Activated CD4-positive, alpha-beta T cell treated with anti-CD3 and anti-CD28 coated beads, Interleukin-2, amount 10 ng/mL, durations not matched to agents 7 days and 5 days (primary cell): ENCODE results near the gene BBC3. TPM values are rescaled to one million over a fixed set of nuclear protein-coding genes. Genes with fewer than 3 reads are reported as not detected.
"Not testable (repeated sequence)": the region's sequence is repeated elsewhere in the genome, so short reads cannot be mapped to it uniquely, and the experiment has no call there.

ENCODE experiments used
- CTCF ChIA-PET: fragments of 350-600 bp; sonication (Branson Sonifier 250); formaldehyde crosslinking; loops from one replicate; lab custom pipeline; 2021; ENCODE audit warnings: antibody characterized with exemption; lab: Charles Lee
- POLR2A ChIA-PET: fragments of 350-600 bp; sonication (Branson Sonifier 250); formaldehyde crosslinking; loops from one replicate; lab custom pipeline; 2021; ENCODE audit warnings: antibody characterized with exemption; lab: Charles Lee
- DNase-seq: peaks from one replicate; pipeline ENCODE4 v3.0.0-alpha.2; 2020
- H3K27ac Mint-ChIP-seq: one replicate; pipeline ENCODE4 v1.8.0; 2021; ENCODE audit warnings: mild to moderate bottlenecking, moderate library complexity, mixed read lengths
- H3K27me3 Mint-ChIP-seq: one replicate; pipeline ENCODE4 v1.8.0; 2021; ENCODE audit warnings: mixed read lengths
- H3K36me3 Mint-ChIP-seq: one replicate; pipeline ENCODE4 v1.8.0; 2021; ENCODE audit warnings: low read depth, mixed read lengths
- H3K4me1 Mint-ChIP-seq: one replicate; pipeline ENCODE4 v1.8.0; 2021; ENCODE audit warnings: mixed read lengths
- H3K4me3 Mint-ChIP-seq: one replicate; pipeline ENCODE4 v1.8.0; 2021; ENCODE audit warnings: mild to moderate bottlenecking, moderate library complexity, mixed read lengths
- H3K9me3 Mint-ChIP-seq: one replicate; pipeline ENCODE4 v1.8.0; 2021; ENCODE audit warnings: mixed read lengths
- total RNA-seq, 2 experiments: library from RNA; stranded (reverse); gene quantifications; one replicate each; pipeline ENCODE4 v1.2.3, GENCODE V29; 2021

Gene BBC3
- total RNA-seq, 2 experiments from 2014 or later, result 12.8 to 19.0 TPM

GRCh38 chr19:47255879-47256692 is 25.1 kb upstream of the BBC3 start, which contains the start of gene CCDC9:
Gene CCDC9 (plus strand): TSS chr19:47256525. CDS start chr19:47258401, 1,876 bp downstream.
- no peaks in the 10 kb centered on the region for H3K9me3 Mint-ChIP-seq
- H3K36me3 Mint-ChIP-seq, result peaks cover 30% of the 10 kb centered on the region
- H3K4me3 Mint-ChIP-seq, result peak within 1 kb of the TSS; percentile 91
- POLR2A ChIA-PET, result interaction anchor here (0.9 to 1.4 kb wide), 2 partner anchors 11 to 18 kb away, joined by 3 to 8 read pairs; no protein-coding TSS in a partner anchor
- H3K4me1 Mint-ChIP-seq, result peaks cover 37% of the 10 kb centered on the region
- peak within 1 kb of the TSS; percentile 97 for H3K27ac Mint-ChIP-seq
- DNase-seq, result peak; percentile 94
- CTCF ChIA-PET, result interaction anchor here (0.6 to 6.0 kb wide), 10 partner anchors 11 to 452 kb away, joined by 3 to 80 read pairs (median 3); partner anchors contain the start of gene DHX34
- no peaks in the 10 kb centered on the region for H3K27me3 Mint-ChIP-seq

- Mint-ChIP-seq H3K27ac (no peak overlapping the region), H3K36me3 (peaks cover 14% of the 10 kb centered on the region), H3K4me3 (no peak overlapping the region), H3K4me1 (peaks cover 28% of the 10 kb centered on the region), H3K9me3 (no peaks in the 10 kb centered on the region), H3K27me3 (no peaks in the 10 kb centered on the region)
- no peak for DNase-seq
- ChIA-PET POLR2A (no interaction called here), CTCF (interaction anchor here (1.2 to 6.0 kb wide), 2 partner anchors 8 to 43 kb away, joined by 3 to 80 read pairs; no protein-coding TSS in a partner anchor)
Measured at GRCh38 chr19:47253970-47254369, 23.0 kb upstream of the BBC3 start.

GRCh38 chr19:47253467-47253881 is 22.5 kb upstream of the BBC3 start:
- ChIA-PET CTCF (interaction anchor here (0.7 to 6.0 kb wide), 3 partner anchors 8 to 140 kb away, joined by 3 to 80 read pairs (median 3); partner anchors contain the start of gene ZC3H4), POLR2A (no interaction called here)
- DNase-seq, result no peak
- no peaks in the 10 kb centered on the region for H3K27me3 Mint-ChIP-seq
- no peak overlapping the region for H3K4me3 Mint-ChIP-seq
- H3K36me3 Mint-ChIP-seq, result peaks cover 9% of the 10 kb centered on the region
- peaks cover 24% of the 10 kb centered on the region for H3K4me1 Mint-ChIP-seq
- H3K9me3 Mint-ChIP-seq, result no peaks in the 10 kb centered on the region
- H3K27ac Mint-ChIP-seq, result no peak overlapping the region

- H3K27ac Mint-ChIP-seq, H3K27me3 Mint-ChIP-seq, H3K4me3 Mint-ChIP-seq, H3K9me3 Mint-ChIP-seq, POLR2A ChIA-PET, DNase-seq, H3K36me3 Mint-ChIP-seq: not testable (repeated sequence)
- CTCF ChIA-PET, result interaction anchor here (0.7 to 6.0 kb wide), 3 partner anchors 8 to 139 kb away, joined by 3 to 80 read pairs (median 10); partner anchors contain the start of gene ZC3H4
- H3K4me1 Mint-ChIP-seq, result peaks cover 20% of the 10 kb centered on the region
Measured at GRCh38 chr19:47253016-47253415, 22.0 kb upstream of the BBC3 start.

DNA sequence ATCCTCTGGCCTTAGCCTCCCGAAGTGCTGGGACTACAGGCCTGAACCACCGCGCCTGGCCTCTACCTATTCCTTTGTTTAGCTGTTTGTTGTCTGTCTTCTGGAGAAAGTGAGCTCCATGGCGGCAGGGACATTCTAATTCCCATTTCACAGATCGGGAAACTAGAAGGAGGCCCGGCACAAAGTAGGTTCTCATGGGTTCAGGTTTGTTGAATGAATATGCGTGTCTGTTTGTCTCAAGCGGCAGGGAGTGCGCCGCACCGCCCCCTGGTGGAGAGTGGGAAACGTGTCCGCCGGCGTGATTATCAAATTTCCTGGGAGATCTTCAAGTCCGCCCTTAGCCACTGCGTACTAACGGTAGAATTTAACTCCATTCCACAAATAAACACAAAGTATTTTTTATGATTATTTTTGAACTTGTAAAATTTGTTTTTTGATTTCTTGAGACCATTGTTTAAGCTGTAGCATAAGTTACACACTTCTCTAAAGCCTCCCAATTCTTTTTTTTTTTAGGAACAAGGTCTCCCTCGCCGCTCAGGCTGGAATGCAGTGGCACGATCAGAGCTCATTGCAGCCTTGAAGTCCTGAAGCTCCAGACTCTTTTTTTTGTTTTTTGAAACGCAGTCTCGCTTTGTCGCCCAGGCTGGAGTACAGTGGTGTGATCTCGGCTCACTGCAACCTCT is 16.4 kb upstream of the BBC3 start:
- no peak overlapping the region for H3K27ac Mint-ChIP-seq
- no peaks in the 10 kb centered on the region for H3K9me3 Mint-ChIP-seq
- H3K36me3 Mint-ChIP-seq, result no peaks in the 10 kb centered on the region
- CTCF ChIA-PET, result interaction anchor here (0.5 to 6.5 kb wide), 26 partner anchors 8 to 404 kb away, joined by 3 to 210 read pairs (median 4); partner anchors contain the start of genes CCDC9 and SAE1
- peaks cover 28% of the 10 kb centered on the region for H3K4me1 Mint-ChIP-seq
- H3K27me3 Mint-ChIP-seq, result no peaks in the 10 kb centered on the region
- DNase-seq, result peak; percentile 83
- no peak overlapping the region for H3K4me3 Mint-ChIP-seq
- POLR2A ChIA-PET, result no interaction called here

GRCh38 chr19:47243776-47244547 is 13.0 kb upstream of the BBC3 start:
- Mint-ChIP-seq H3K9me3 (no peaks in the 10 kb centered on the region), H3K4me3 (peak overlapping the region; percentile 71)

DNA sequence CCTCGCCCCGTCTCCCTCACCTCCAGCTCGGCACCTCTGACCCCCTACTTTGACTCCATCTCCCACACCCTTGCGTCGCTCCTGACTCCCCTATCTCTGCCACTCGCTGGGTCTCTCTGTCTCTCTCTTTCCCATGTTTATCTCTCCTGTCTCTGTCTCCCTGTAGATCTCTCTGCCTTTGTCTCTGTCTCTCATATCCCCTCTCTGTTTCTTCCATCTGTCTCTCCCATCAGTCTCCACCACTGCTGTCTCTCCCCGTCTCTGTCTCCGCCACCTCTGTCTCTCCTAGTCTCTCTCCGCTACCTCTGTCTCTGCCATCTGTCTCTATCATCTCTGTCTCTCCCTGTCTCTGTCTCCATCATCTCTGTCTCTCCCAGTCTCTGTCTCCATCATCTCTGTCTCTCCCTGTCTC is 12.4 kb upstream of the BBC3 start:
- ChIA-PET CTCF (interaction anchor here (0.6 to 6.5 kb wide), 11 partner anchors 11 to 454 kb away, joined by 3 to 210 read pairs (median 8); partner anchors contain the start of gene CCDC9), POLR2A (interaction anchor here (1.0 to 1.8 kb wide), 4 partner anchors 17 to 85 kb away, joined by 3 to 7 read pairs (median 4); partner anchors contain the start of gene INAFM1)
- Mint-ChIP-seq H3K36me3 (no peaks in the 10 kb centered on the region), H3K27ac (peak overlapping the region; percentile 92), H3K4me3 (peak overlapping the region; percentile 71), H3K9me3 (no peaks in the 10 kb centered on the region), H3K27me3 (peaks cover 5% of the 10 kb centered on the region), H3K4me1 (peaks cover 30% of the 10 kb centered on the region)
- DNase-seq, result no peak

More at GRCh38 chr19:47243776-47244547, 13.0 kb upstream of the BBC3 start:
- Mint-ChIP-seq H3K36me3 (no peaks in the 10 kb centered on the region), H3K27me3 (peaks cover 3% of the 10 kb centered on the region), H3K4me1 (peaks cover 27% of the 10 kb centered on the region), H3K27ac (peak overlapping the region; percentile 92)
- CTCF ChIA-PET, result interaction anchor here (0.5 to 6.5 kb wide), 51 partner anchors 8 to 454 kb away, joined by 3 to 210 read pairs (median 5); partner anchors contain the start of genes CCDC9, DHX34, SAE1 and ZC3H4
- DNase-seq, result peak; percentile 89
- POLR2A ChIA-PET, result interaction anchor here (0.7 to 1.8 kb wide), 8 partner anchors 12 to 127 kb away, joined by 3 to 20 read pairs (median 4); partner anchors contain the start of genes CCDC9 and INAFM1

GRCh38 chr19:47241919-47242577 is 11.0 kb upstream of the BBC3 start:
- CTCF ChIA-PET, result interaction anchor here (6.5 kb wide), 1 partner anchor 30 kb away, joined by 210 read pairs; no protein-coding TSS in a partner anchor
- Mint-ChIP-seq H3K36me3 (no peaks in the 10 kb centered on the region), H3K9me3 (no peaks in the 10 kb centered on the region)

GRCh38 chr19:47240996-47241918 is 10.3 kb upstream of the BBC3 start:
- Mint-ChIP-seq H3K27me3 (peaks cover 5% of the 10 kb centered on the region), H3K27ac (no peak overlapping the region), H3K4me3 (no peak overlapping the region), H3K36me3 (no peaks in the 10 kb centered on the region), H3K9me3 (no peaks in the 10 kb centered on the region), H3K4me1 (peaks cover 28% of the 10 kb centered on the region)
- DNase-seq, result peak; percentile 89
- ChIA-PET CTCF (interaction anchor here (0.6 to 0.7 kb wide), 2 partner anchors 27 to 1537 kb away, joined by 3 to 6 read pairs; no protein-coding TSS in a partner anchor), POLR2A (no interaction called here)

More at GRCh38 chr19:47241919-47242577, 11.0 kb upstream of the BBC3 start:
- no peak overlapping the region for H3K4me3 Mint-ChIP-seq
- peaks cover 5% of the 10 kb centered on the region for H3K27me3 Mint-ChIP-seq
- POLR2A ChIA-PET, result no interaction called here
- DNase-seq, result no peak
- peaks cover 28% of the 10 kb centered on the region for H3K4me1 Mint-ChIP-seq
- H3K27ac Mint-ChIP-seq, result no peak overlapping the region

DNA sequence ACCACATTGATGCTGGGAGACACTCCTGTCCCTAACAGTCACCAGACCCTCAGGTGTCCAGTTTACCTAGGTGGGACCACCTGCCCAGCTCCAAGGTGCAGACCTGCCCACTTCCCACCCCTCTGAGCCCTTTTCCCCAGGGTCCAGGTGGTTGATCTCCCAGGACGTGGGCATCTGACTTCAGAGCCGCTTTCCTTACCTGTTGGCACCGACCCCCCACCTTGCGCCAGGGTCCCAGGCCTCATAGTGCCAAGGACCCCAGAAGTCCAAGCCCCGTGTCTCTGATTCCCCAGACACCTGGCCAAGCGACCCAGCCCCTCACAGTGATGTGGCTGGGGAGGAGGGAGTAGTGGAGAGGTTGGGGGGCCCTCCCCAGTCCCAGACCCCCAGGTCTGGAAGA is 9.6 kb upstream of the BBC3 start:
- peaks cover 28% of the 10 kb centered on the region for H3K4me1 Mint-ChIP-seq
- ChIA-PET CTCF (interaction anchor here (0.7 kb wide), 1 partner anchor 26 kb away, joined by 3 read pairs; no protein-coding TSS in a partner anchor), POLR2A (no interaction called here)
- no peak overlapping the region for H3K4me3 Mint-ChIP-seq
- no peak overlapping the region for H3K27ac Mint-ChIP-seq
- no peak for DNase-seq
- no peaks in the 10 kb centered on the region for H3K36me3 Mint-ChIP-seq
- H3K27me3 Mint-ChIP-seq, result peaks cover 5% of the 10 kb centered on the region
- no peaks in the 10 kb centered on the region for H3K9me3 Mint-ChIP-seq
